ENCODE results near the gene COL6A6.

DNA sequence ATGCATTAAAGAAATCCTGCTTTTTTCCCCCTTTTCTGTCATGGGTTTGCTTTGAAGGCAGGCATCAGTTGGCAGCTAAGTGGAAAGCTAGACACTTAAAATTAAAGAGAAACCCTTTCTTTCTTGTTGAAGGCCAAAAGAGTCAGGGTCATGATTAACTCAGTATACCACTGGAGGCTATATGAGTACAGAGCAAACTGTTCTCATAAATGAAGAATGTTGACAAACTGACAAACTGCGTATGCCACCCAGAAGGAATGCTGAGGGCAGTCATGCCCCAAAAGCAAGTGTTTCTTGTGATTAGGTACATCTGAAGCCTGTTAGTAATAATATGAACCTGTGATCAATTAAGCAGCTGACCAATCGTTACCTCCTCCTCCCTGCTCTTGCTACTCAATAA, 43.6 kb upstream of the COL6A6 start:
- TF ChIP-seq, protein P1, sequence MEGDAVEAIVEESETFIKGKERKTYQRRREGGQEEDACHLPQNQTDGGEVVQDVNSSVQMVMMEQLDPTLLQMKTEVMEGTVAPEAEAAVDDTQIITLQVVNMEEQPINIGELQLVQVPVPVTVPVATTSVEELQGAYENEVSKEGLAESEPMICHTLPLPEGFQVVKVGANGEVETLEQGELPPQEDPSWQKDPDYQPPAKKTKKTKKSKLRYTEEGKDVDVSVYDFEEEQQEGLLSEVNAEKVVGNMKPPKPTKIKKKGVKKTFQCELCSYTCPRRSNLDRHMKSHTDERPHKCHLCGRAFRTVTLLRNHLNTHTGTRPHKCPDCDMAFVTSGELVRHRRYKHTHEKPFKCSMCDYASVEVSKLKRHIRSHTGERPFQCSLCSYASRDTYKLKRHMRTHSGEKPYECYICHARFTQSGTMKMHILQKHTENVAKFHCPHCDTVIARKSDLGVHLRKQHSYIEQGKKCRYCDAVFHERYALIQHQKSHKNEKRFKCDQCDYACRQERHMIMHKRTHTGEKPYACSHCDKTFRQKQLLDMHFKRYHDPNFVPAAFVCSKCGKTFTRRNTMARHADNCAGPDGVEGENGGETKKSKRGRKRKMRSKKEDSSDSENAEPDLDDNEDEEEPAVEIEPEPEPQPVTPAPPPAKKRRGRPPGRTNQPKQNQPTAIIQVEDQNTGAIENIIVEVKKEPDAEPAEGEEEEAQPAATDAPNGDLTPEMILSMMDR (IDR thresholded peaks at IDR 0.05) = no peak
- TF ChIP-seq ZFX (IDR thresholded peaks at IDR 0.05; ENCODE audit: borderline replicate concordance) = no peak

All from 22Rv1 (cell line).